ENCODE results near the gene LINC00237.

LINC00237 gene

DNA sequence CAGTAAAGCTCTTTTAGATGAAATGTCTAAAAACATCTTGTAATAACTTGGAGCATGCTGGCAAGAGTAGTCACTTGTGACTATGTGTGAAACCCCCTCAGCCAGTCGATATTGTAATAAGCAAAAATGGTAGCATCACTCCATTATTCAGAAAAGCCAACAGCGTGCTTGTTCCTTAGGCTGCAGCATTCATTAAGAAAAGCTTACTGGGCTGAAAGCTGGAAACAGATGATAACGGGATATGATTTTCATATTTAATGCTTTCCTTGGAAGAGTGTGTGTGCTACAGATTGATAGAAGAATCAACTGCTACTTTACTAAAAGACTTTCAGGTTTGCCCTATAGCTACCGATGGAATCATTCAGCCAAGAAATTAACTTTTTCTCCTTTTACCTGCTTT is 40.1 kb upstream of the LINC00237 start:
- no peak overlapping the region for H2AFZ ChIP-seq (ENCODE audit: low read depth, low read length, severe bottlenecking)
- no peak overlapping the region for H3K4me3 ChIP-seq (ENCODE audit: insufficient read depth, low read length, poor library complexity, severe bottlenecking)
- H3K9me2 ChIP-seq (replicated peaks; ENCODE audit: insufficient read depth, low read length) = no peaks in the 10 kb centered on the region
- no peaks in the 10 kb centered on the region for H3K27me3 ChIP-seq (ENCODE audit: low read length)
- H3K9me3 ChIP-seq (ENCODE audit: insufficient read depth, low read length) = no peaks in the 10 kb centered on the region
- TF ChIP-seq, protein P1, sequence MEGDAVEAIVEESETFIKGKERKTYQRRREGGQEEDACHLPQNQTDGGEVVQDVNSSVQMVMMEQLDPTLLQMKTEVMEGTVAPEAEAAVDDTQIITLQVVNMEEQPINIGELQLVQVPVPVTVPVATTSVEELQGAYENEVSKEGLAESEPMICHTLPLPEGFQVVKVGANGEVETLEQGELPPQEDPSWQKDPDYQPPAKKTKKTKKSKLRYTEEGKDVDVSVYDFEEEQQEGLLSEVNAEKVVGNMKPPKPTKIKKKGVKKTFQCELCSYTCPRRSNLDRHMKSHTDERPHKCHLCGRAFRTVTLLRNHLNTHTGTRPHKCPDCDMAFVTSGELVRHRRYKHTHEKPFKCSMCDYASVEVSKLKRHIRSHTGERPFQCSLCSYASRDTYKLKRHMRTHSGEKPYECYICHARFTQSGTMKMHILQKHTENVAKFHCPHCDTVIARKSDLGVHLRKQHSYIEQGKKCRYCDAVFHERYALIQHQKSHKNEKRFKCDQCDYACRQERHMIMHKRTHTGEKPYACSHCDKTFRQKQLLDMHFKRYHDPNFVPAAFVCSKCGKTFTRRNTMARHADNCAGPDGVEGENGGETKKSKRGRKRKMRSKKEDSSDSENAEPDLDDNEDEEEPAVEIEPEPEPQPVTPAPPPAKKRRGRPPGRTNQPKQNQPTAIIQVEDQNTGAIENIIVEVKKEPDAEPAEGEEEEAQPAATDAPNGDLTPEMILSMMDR (IDR thresholded peaks at IDR 0.05; ENCODE audit: insufficient read depth, low read length, poor library complexity, severe bottlenecking) = no peak
- no peak for TF ChIP-seq EZH2phosphoT487 (conservative IDR thresholded peaks at IDR 0.05; ENCODE audit: low read length)
- no peak overlapping the region for H3K9ac ChIP-seq (ENCODE audit: low read length)
- H3K79me2 ChIP-seq (ENCODE audit: insufficient read depth, low read length) = no peaks in the 10 kb centered on the region
- H3F3A ChIP-seq (ENCODE audit: insufficient read depth) = no peaks in the 10 kb centered on the region
- H3K36me3 ChIP-seq (ENCODE audit: low read length) = no peaks in the 10 kb centered on the region
- no peaks in the 10 kb centered on the region for H4K20me1 ChIP-seq (ENCODE audit: low read depth, low read length)
- H3K4me2 ChIP-seq (ENCODE audit: low read depth, low read length, poor library complexity, severe bottlenecking) = no peak overlapping the region
- no peak overlapping the region for H3K27ac ChIP-seq (ENCODE audit: low read depth, low read length)

- Histone ChIP-seq H3K4me2 (ENCODE audit: low read depth, low read length, poor library complexity, severe bottlenecking) (no peak overlapping the region), H3K9ac (ENCODE audit: low read length) (no peak overlapping the region), H3K4me3 (ENCODE audit: insufficient read depth, low read length, poor library complexity, severe bottlenecking) (no peak overlapping the region), H3K79me2 (ENCODE audit: insufficient read depth, low read length) (no peaks in the 10 kb centered on the region), H2AFZ (ENCODE audit: low read depth, low read length, severe bottlenecking) (no peak overlapping the region), H3K9me3 (ENCODE audit: insufficient read depth, low read length) (no peaks in the 10 kb centered on the region), H3K9me2 (replicated peaks; ENCODE audit: insufficient read depth, low read length) (no peaks in the 10 kb centered on the region), H3K27me3 (ENCODE audit: low read length) (no peaks in the 10 kb centered on the region), H3F3A (ENCODE audit: insufficient read depth) (no peaks in the 10 kb centered on the region), H4K20me1 (ENCODE audit: low read depth, low read length) (no peaks in the 10 kb centered on the region), H3K27ac (ENCODE audit: low read depth, low read length) (no peak overlapping the region), H3K36me3 (ENCODE audit: low read length) (no peaks in the 10 kb centered on the region)
- no peak for TF ChIP-seq EZH2phosphoT487 (conservative IDR thresholded peaks at IDR 0.05; ENCODE audit: low read length)
- TF ChIP-seq, protein P1 (IDR thresholded peaks at IDR 0.05; ENCODE audit: insufficient read depth, low read length, poor library complexity, severe bottlenecking) = no peak
Observed at GRCh38 chr20:21145424-21145823, 39.3 kb upstream of the LINC00237 start.

GRCh38 chr20:21143194-21143890 is 37.2 kb upstream of the LINC00237 start:
- Histone ChIP-seq H3K4me2 (ENCODE audit: low read depth, low read length, poor library complexity, severe bottlenecking) (no peak overlapping the region), H2AFZ (ENCODE audit: low read depth, low read length, severe bottlenecking) (no peak overlapping the region), H3K27ac (ENCODE audit: low read depth, low read length) (no peak overlapping the region), H3F3A (ENCODE audit: insufficient read depth) (no peaks in the 10 kb centered on the region), H4K20me1 (ENCODE audit: low read depth, low read length) (no peaks in the 10 kb centered on the region), H3K9me3 (ENCODE audit: insufficient read depth, low read length) (no peaks in the 10 kb centered on the region), H3K79me2 (ENCODE audit: insufficient read depth, low read length) (no peaks in the 10 kb centered on the region), H3K9ac (ENCODE audit: low read length) (no peak overlapping the region), H3K9me2 (replicated peaks; ENCODE audit: insufficient read depth, low read length) (no peaks in the 10 kb centered on the region), H3K36me3 (ENCODE audit: low read length) (no peaks in the 10 kb centered on the region), H3K27me3 (ENCODE audit: low read length) (no peaks in the 10 kb centered on the region), H3K4me3 (ENCODE audit: insufficient read depth, low read length, poor library complexity, severe bottlenecking) (no peak overlapping the region)
- TF ChIP-seq, protein P1 (IDR thresholded peaks at IDR 0.05; ENCODE audit: insufficient read depth, low read length, poor library complexity, severe bottlenecking) = no peak
- TF ChIP-seq EZH2phosphoT487 (conservative IDR thresholded peaks at IDR 0.05; ENCODE audit: low read length) = no peak
